ENCODE results near the gene SIGLEC12.

Gene SIGLEC12

DNA sequence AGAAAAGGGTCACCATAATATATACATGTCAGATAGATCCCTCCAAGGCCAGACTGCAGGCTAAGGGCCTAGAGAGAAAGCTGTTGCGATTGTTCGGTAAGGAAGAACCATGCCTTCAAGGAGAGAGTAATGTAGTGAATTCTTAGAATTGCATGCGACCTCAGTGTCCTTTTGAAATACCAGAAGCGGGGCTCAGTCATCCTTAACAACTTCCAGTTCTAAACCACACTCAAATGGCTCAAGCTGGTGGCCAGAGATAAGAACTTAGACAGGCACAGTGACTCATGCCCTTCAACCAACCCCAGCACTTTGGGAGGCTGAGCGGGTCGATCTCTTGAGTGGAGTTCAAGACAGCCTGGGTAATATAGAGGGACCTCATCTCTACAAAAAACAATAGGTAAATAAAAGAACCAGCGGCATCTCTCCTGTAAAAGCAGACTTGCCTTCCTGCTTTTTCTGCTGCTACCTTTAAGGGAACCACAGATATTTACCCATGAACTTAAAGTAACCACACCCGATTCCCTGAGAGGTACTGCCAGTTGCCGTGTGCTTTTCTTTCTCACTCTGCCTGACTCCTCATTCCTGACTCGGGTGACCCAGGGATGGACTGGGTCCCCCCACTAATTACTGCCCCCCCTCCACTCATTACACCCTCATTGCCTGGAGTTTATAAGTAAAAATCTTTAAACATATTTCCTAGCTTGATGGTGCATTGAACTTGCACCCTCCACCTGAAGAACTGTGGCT, 45.2 kb upstream of the SIGLEC12 start:
- TF ChIP-seq, protein P1, sequence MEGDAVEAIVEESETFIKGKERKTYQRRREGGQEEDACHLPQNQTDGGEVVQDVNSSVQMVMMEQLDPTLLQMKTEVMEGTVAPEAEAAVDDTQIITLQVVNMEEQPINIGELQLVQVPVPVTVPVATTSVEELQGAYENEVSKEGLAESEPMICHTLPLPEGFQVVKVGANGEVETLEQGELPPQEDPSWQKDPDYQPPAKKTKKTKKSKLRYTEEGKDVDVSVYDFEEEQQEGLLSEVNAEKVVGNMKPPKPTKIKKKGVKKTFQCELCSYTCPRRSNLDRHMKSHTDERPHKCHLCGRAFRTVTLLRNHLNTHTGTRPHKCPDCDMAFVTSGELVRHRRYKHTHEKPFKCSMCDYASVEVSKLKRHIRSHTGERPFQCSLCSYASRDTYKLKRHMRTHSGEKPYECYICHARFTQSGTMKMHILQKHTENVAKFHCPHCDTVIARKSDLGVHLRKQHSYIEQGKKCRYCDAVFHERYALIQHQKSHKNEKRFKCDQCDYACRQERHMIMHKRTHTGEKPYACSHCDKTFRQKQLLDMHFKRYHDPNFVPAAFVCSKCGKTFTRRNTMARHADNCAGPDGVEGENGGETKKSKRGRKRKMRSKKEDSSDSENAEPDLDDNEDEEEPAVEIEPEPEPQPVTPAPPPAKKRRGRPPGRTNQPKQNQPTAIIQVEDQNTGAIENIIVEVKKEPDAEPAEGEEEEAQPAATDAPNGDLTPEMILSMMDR (conservative IDR thresholded peaks at IDR 0.05; ENCODE audit: low read depth, low read length), result no peak
- no peak for DNase-seq (ENCODE audit: low read depth)
- no peak overlapping the region for H3K4me3 ChIP-seq (ENCODE audit: low read length)

DNA sequence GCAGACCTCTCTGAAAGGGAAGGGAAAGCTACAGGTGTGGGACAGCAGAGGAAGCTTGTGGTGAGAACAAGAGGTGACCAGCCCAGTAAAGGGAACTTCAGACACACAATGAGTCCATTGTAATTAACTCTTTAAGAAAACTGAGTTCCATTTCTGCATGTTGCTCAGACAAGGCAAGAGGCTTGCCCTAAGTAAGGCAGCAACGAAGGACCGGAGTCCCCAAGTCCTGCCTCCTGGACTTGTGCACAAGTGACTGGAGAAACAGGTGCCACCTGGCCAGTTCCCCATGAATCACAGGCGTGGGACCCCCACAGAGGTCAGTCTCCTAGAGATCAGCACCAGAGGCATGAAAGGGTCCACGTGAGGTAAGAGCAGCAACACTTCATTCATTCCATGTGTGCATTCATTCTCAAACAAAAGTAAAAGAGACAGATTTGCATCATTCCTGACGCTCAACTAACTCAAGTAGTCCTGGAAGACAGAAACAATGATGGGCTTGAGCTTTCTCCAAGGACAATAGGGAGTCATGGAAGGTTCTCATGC, 44.6 kb upstream of the SIGLEC12 start:
- no peak overlapping the region for H3K4me3 ChIP-seq (ENCODE audit: low read length)
- TF ChIP-seq, protein P1 (conservative IDR thresholded peaks at IDR 0.05; ENCODE audit: low read depth, low read length), result no peak
- DNase-seq (ENCODE audit: low read depth), result no peak

DNA sequence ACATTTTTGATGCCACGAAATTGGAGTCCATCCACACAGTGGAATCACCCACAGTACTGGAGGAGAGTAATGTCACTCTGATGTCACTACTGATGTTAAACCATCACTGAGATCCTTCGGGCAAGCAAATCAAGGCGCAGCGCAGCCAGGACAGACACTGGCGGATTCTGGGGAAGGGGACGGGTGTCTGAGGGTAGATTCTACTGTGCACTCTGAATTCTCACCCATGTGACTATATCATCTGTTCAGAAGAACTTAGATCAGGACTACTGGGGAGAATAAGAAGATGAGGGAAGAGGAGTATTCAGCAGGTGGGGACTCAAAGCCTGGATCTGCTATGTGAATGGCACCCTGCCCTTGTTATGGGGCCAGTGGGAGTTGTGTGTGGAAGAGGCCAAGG, 42.4 kb upstream of the SIGLEC12 start:
- H3K4me3 ChIP-seq (ENCODE audit: low read length), result no peak overlapping the region
- no peak for DNase-seq (ENCODE audit: low read depth)
- TF ChIP-seq, protein P1 (conservative IDR thresholded peaks at IDR 0.05; ENCODE audit: low read depth, low read length), result no peak

DNA sequence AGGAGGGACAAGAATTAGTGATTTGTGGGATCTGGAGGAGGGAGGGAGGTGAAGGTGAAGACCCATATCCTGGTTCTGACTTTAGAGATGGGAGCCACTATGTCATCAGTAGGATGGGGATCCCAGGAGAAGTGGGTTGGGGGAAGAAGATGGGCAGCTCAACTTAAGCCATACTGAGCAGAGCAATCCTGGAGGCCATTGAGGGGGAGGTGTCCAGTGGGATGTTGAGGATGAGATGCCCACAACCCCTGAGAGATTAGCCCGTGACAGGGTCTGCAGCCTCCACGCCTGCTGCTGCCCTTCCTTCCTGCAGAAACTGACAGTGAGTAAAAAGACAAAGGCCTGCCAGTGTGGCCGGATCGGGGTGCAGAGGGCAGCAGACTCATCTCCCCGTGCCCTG, 41.1 kb upstream of the SIGLEC12 start:
- no peak overlapping the region for H3K4me3 ChIP-seq (ENCODE audit: low read length)
- DNase-seq (ENCODE audit: low read depth), result no peak

DNA sequence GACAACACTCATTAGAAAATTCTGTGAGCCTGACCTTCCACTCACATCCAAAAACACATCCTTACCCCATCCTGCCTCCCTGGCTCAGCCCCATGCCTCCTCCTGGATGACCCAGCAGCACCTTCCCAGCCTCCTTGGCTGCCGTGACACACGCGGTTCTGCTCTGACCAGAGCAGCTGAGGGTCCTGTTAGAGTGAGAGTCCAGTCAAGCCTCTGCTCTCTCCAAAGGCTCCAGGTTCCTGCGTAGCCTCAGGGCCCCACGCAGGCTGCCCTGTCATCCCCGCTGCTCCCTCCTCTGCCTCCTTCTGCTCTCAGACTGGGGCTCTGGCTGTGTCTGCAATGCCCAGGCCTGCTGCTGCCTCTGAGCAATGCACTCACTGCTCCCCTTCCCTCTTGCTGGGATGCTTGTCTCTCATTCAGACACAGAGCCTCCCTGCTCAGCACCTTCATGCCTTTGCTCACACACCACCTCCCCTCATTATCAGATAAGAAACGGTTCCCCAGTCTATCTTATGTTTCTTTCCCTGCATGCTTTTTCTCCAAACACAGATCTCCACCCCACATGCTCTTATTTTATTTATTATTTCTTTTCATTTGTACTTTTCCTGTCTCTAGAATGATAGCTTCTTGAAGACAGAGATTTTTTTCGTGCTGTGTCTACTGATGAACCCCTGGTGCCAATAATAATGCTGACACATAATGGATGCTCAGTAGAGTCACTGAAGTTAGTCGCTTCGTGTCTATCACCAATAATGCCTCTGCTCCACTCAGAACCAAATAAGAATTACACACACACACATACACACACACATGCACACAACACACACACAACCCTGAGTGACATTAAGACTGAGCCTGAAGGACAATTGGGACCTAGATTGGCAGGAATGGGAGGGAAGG, 40.1 kb upstream of the SIGLEC12 start:
- no peak for DNase-seq (ENCODE audit: low read depth)
- TF ChIP-seq, protein P1 (conservative IDR thresholded peaks at IDR 0.05; ENCODE audit: low read depth, low read length), result no peak
- H3K4me3 ChIP-seq (ENCODE audit: low read length), result no peak overlapping the region

More for the DNA sequence above, 41.1 kb upstream of the SIGLEC12 start:
- TF ChIP-seq, protein P1 (conservative IDR thresholded peaks at IDR 0.05; ENCODE audit: low read depth, low read length), result no peak

DNA sequence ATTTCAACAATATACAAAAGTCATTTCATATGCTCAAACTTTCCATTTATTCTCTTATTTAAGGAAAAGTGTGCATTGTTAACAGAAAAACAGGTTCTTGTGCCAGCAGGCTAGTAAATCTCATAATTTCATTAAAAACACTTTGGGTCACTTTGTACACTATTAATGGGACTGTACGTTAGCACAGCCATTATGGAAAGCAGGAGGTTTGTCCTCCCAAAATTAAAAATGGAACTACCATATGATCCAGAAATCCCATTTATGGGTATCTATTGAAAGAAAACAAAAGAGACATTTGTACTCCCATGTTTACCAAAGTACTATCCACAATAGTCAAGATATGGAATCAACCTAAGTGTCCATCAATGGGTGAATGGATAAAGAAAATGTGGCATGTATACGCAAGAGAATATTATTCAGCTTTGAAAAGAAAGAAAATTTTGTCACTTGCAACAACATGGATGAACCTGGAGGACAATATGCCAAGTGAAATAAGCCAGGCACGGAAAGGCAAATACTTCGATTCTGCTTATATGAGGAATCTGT, 38.3 kb upstream of the SIGLEC12 start:
- TF ChIP-seq, protein P1 (conservative IDR thresholded peaks at IDR 0.05; ENCODE audit: low read depth, low read length), result no peak
- H3K4me3 ChIP-seq (ENCODE audit: low read length), result no peak overlapping the region
- no peak for DNase-seq (ENCODE audit: low read depth)
